ENCODE results near the gene MBNL3. TPM values are rescaled to one million over a fixed set of nuclear protein-coding genes. Genes with fewer than 3 reads are reported as not detected.

MBNL3 gene
- total RNA-seq, 1 donor from 2014 or later, result 47.0 TPM

DNA sequence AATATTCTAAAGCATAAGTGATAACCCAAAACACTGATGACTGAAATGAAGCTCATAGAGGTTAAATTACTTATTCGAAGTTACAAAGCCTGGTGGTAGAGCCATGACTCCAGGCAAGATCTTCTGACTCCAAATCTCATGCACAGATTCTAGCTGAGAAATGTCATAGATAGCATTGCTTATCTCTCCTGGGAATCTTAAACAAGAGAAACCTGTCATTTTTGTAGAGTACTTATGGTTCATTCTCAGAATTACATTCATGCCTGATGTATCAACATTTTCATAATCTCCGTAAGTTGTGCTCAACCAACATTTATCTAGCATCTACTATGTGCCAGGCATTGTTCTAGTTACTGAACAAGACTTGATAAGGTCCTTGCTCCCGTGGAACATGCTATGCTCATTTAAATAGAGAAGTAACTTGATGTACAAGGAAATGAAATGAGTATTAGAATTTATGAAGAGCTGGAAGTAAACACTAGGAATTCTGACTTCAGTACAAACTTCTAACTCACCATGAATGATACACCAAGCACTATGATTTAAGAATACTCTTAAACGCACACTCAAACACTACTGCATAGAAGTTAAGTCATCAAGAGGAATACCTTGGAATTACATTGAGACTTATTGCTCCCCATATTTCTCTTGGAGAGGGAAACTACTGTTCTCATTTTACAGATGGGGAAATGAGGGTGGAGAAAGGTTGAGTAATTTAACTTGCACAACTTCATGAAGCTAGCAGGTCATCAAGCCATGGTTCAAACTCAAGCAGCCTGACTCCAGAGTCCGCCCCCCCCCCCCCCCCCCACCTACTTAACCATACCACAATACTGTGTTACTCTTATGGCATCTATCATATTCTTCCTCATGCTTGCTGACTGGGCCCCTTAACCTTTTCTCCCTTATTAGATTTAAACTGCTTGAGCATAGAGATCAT is 45.4 kb downstream of the MBNL3 start:
- ATAC-seq (ENCODE audit: low read depth) (no peak), DNase-seq (no peak)
- CTCF ChIA-PET, result no interaction called here
- Mint-ChIP-seq H3K4me3 (no peak overlapping the region), H3K27me3 (no peaks in the 10 kb centered on the region), H3K4me1 (peaks cover 12% of the 10 kb centered on the region), H3K27ac (no peak overlapping the region), H3K9me3 (peaks cover 3% of the 10 kb centered on the region), H3K36me3 (ENCODE audit: low read depth) (peaks cover 2% of the 10 kb centered on the region)
- intact Hi-C loops (cut with micrococcal nuclease), result no loop called here
- no peak for TF ChIP-seq CTCF (IDR thresholded peaks at IDR 0.05)
- POLR2A ChIA-PET, result no interaction called here

DNA sequence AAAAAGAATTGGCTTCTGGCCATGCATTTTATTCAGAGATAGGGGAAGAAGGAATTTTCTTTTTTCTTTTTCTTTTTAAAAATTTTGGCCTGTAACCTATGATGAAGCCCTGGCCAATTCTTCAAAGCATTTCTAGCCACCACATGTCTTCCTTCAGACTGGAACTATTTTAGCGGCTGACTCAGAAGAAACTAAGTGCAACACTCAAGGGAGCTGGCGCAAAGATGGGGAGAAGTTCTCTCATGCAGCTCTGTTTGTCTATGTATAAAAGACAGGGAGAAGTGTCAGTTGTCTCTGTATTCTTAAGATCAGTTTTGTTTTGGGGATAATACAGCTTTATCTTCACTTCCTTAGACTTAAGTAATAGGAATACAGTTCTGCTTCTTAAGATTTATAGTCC is 46.1 kb downstream of the MBNL3 start:
- Mint-ChIP-seq H3K27me3 (no peaks in the 10 kb centered on the region), H3K27ac (no peak overlapping the region), H3K9me3 (no peaks in the 10 kb centered on the region), H3K36me3 (ENCODE audit: low read depth) (peaks cover 2% of the 10 kb centered on the region), H3K4me1 (peaks cover 12% of the 10 kb centered on the region), H3K4me3 (no peak overlapping the region)
- ChIA-PET CTCF (no interaction called here), POLR2A (no interaction called here)
- no peak for TF ChIP-seq CTCF (IDR thresholded peaks at IDR 0.05)
- DNase-seq (no peak), ATAC-seq (ENCODE audit: low read depth) (no peak)
- intact Hi-C loops (cut with micrococcal nuclease), result no loop called here

GRCh38 chrX:132435222-132435621 is 53.6 kb downstream of the MBNL3 start:
- no peaks in the 10 kb centered on the region for H3K27me3 Mint-ChIP-seq
- H3K4me3 Mint-ChIP-seq, result no peak overlapping the region
- TF ChIP-seq CTCF (IDR thresholded peaks at IDR 0.05), result no peak
- H3K9me3 Mint-ChIP-seq, result no peaks in the 10 kb centered on the region
- ChIA-PET CTCF (no interaction called here), POLR2A (no interaction called here)
- no peak overlapping the region for H3K27ac Mint-ChIP-seq
- H3K4me1 Mint-ChIP-seq, result no peaks in the 10 kb centered on the region
- intact Hi-C loops (cut with micrococcal nuclease), result no loop called here
- H3K36me3 Mint-ChIP-seq (ENCODE audit: low read depth), result peaks cover 14% of the 10 kb centered on the region
- no peak for ATAC-seq (ENCODE audit: low read depth)
- no peak for DNase-seq

- no peaks in the 10 kb centered on the region for H3K27me3 Mint-ChIP-seq
Measured at GRCh38 chrX:132433551-132433950, 55.3 kb downstream of the MBNL3 start.

More at GRCh38 chrX:132433551-132433950, 55.3 kb downstream of the MBNL3 start:
- ATAC-seq (ENCODE audit: low read depth) (no peak), DNase-seq (no peak)
- Mint-ChIP-seq H3K36me3 (ENCODE audit: low read depth) (peaks cover 14% of the 10 kb centered on the region), H3K27ac (no peak overlapping the region), H3K9me3 (no peaks in the 10 kb centered on the region), H3K4me1 (no peaks in the 10 kb centered on the region), H3K4me3 (no peak overlapping the region)
- intact Hi-C loops (cut with micrococcal nuclease), result no loop called here
- no peak for TF ChIP-seq CTCF (IDR thresholded peaks at IDR 0.05)
- POLR2A ChIA-PET, result no interaction called here
- CTCF ChIA-PET, result no interaction called here
